HUDEP-2 (cell line): ENCODE results near the gene SCYL3.
A peak's percentile ranks its signal among the peaks of the same experiment; 100 is the strongest.
"Not testable (repeated sequence)": the region's sequence is repeated elsewhere in the genome, so short reads cannot be mapped to it uniquely, and the experiment has no call there.

Source experiments
- DNase-seq, 76 experiments: peaks; one replicate each; lab custom pipeline; 2025; ENCODE audit not compliant: unreplicated experiment in 76 of 76; lab: John Stamatoyannopoulos, UW

SCYL3 gene

GRCh38 chr1:169893645-169894423 lies at the start of gene SCYL3:
Gene SCYL3, minus strand, starts transcription at chr1:169893896. Its CDS starts 5,056 bp downstream, at chr1:169888840.
- DNase-seq: peak; percentile 35 to 95 (median 85)

- DNase-seq: no peak
Observed at GRCh38 chr1:169941982-169942830, 48.5 kb upstream of the SCYL3 start.

- DNase-seq: no peak
Observed at GRCh38 chr1:169933984-169934725, 40.5 kb upstream of the SCYL3 start.

- no peak for DNase-seq
Observed at GRCh38 chr1:169931795-169932231, 38.1 kb upstream of the SCYL3 start.

- DNase-seq: no peak
Observed at GRCh38 chr1:169929210-169929526, 35.5 kb upstream of the SCYL3 start.

- peak in 17 of 76 experiments; percentile 2 to 42 (median 15) for DNase-seq
Observed at GRCh38 chr1:169928438-169929209, 34.9 kb upstream of the SCYL3 start.

- DNase-seq: no peak
Observed at GRCh38 chr1:169925505-169926482, 32.1 kb upstream of the SCYL3 start.

GRCh38 chr1:169924829-169925228 lies 31.1 kb upstream of the SCYL3 start:
- DNase-seq: no peak

- DNase-seq: no peak
Observed at GRCh38 chr1:169924063-169924462, 30.4 kb upstream of the SCYL3 start.

- no peak for DNase-seq
Observed at GRCh38 chr1:169921080-169921479, 27.4 kb upstream of the SCYL3 start.

GRCh38 chr1:169918927-169919326 lies 25.2 kb upstream of the SCYL3 start:
- DNase-seq: no peak

- not testable (repeated sequence) for DNase-seq
Observed at GRCh38 chr1:169918220-169918619, 24.5 kb upstream of the SCYL3 start.

GRCh38 chr1:169915150-169915549 lies 21.5 kb upstream of the SCYL3 start:
- no peak for DNase-seq

GRCh38 chr1:169914531-169914930 lies 20.8 kb upstream of the SCYL3 start:
- no peak for DNase-seq

GRCh38 chr1:169909499-169909898 lies 15.8 kb upstream of the SCYL3 start:
- no peak for DNase-seq

GRCh38 chr1:169906938-169907337 lies 13.2 kb upstream of the SCYL3 start:
- peak in 1 of 76 experiments; percentile 4 for DNase-seq

- DNase-seq: no peak
Observed at GRCh38 chr1:169904834-169905233, 11.1 kb upstream of the SCYL3 start.

GRCh38 chr1:169902751-169903150 lies 9.1 kb upstream of the SCYL3 start:
- no peak for DNase-seq

GRCh38 chr1:169901115-169901514 lies 7.4 kb upstream of the SCYL3 start:
- DNase-seq: no peak
